ENCODE measurements around the gene CXXC5.

GRCh38 chr5:139696167-139696893 lies 48.2 kb downstream of the CXXC5 start:
- TF ChIP-seq CTCF (IDR thresholded peaks at IDR 0.05; ENCODE audit: poor library complexity) (no peak), EZH2 (IDR thresholded peaks at IDR 0.05; ENCODE audit: borderline replicate concordance) (no peak)
